ENCODE measurements around the gene DYNLT1. TPM values are rescaled to one million over a fixed set of nuclear protein-coding genes. Genes with fewer than 3 reads are reported as not detected.
A peak's percentile ranks its signal among the peaks of the same experiment; 100 is the strongest.

Gene DYNLT1
- total and polyA plus RNA-seq, 9 donors, result 50.0 to 217 (median 103) TPM

GRCh38 chr6:158643836-158644230 is 710 bp downstream of the DYNLT1 start:
- peak overlapping the region; percentile 68 to 88 for H3K27ac ChIP-seq
- H3K27me3 ChIP-seq, result no peaks in the 10 kb centered on the region
- no peak for DNase-seq
- TF ChIP-seq POLR2A (IDR thresholded peaks at IDR 0.05), result no peak
- TF ChIP-seq EP300 (IDR thresholded peaks at IDR 0.05), result no peak
- no peak for TF ChIP-seq CTCF (IDR thresholded peaks at IDR 0.05)
- intact Hi-C loops (cut with DNase I), result no loop called here
- H3K36me3 ChIP-seq, result no peaks in the 10 kb centered on the region
- no peaks in the 10 kb centered on the region for H3K9me3 ChIP-seq
- H3K4me1 ChIP-seq (ENCODE audit: insufficient read depth), result peaks cover 11% of the 10 kb centered on the region
- H3K4me3 ChIP-seq, result peak overlapping the region; percentile 82
- 1 to 2% (median 1%) methylated on average over 21 of the region's 21 CpGs for WGBS, 3 donors

- H3K4me3 ChIP-seq, result no peak overlapping the region
- H3K27me3 ChIP-seq, result no peaks in the 10 kb centered on the region
- no peak overlapping the region for H3K27ac ChIP-seq
- intact Hi-C loops (cut with DNase I), result no loop called here
- 37 to 58% (median 51%) methylated on average over 8 of the region's 8 CpGs for WGBS, 3 donors
- TF ChIP-seq POLR2A (IDR thresholded peaks at IDR 0.05) (no peak), CTCF (IDR thresholded peaks at IDR 0.05) (no peak)
- DNase-seq, result peak in 2 of 5 donors; percentile 12 to 41
- H3K36me3 ChIP-seq, result no peaks in the 10 kb centered on the region
- no peaks in the 10 kb centered on the region for H3K9me3 ChIP-seq
- H3K4me1 ChIP-seq (ENCODE audit: insufficient read depth), result peaks cover 14% of the 10 kb centered on the region
Observed at GRCh38 chr6:158642097-158642601, 2.4 kb downstream of the DYNLT1 start.

GRCh38 chr6:158640519-158640918 is 4.0 kb downstream of the DYNLT1 start:
- no peaks in the 10 kb centered on the region for H3K9me3 ChIP-seq
- no peaks in the 10 kb centered on the region for H3K36me3 ChIP-seq
- no peak overlapping the region for H3K27ac ChIP-seq
- TF ChIP-seq CTCF (IDR thresholded peaks at IDR 0.05) (no peak), POLR2A (IDR thresholded peaks at IDR 0.05) (no peak), EP300 (IDR thresholded peaks at IDR 0.05) (no peak)
- 80 to 87% (median 81%) methylated on average over 2 of the region's 2 CpGs for WGBS, 3 donors
- H3K27me3 ChIP-seq, result no peaks in the 10 kb centered on the region
- peak in 1 of 5 donors; percentile 21 for DNase-seq
- intact Hi-C loops (cut with DNase I), result no loop called here
- H3K4me1 ChIP-seq (ENCODE audit: insufficient read depth), result peaks cover 14% of the 10 kb centered on the region
- H3K4me3 ChIP-seq, result no peak overlapping the region

GRCh38 chr6:158639056-158639455 is 5.5 kb downstream of the DYNLT1 start:
- TF ChIP-seq CTCF (IDR thresholded peaks at IDR 0.05) (no peak), POLR2A (IDR thresholded peaks at IDR 0.05) (no peak), EP300 (IDR thresholded peaks at IDR 0.05) (no peak)
- H3K36me3 ChIP-seq, result no peaks in the 10 kb centered on the region
- no peak overlapping the region for H3K27ac ChIP-seq
- 81 to 83% (median 81%) methylated on average over 5 of the region's 5 CpGs for WGBS, 3 donors
- DNase-seq, result peak in 1 of 5 donors; percentile 11
- H3K4me3 ChIP-seq, result no peak overlapping the region
- H3K9me3 ChIP-seq, result no peaks in the 10 kb centered on the region
- intact Hi-C loops (cut with DNase I), result no loop called here
- peaks cover 14% of the 10 kb centered on the region for H3K4me1 ChIP-seq (ENCODE audit: insufficient read depth)
- H3K27me3 ChIP-seq, result no peaks in the 10 kb centered on the region

All from ovary (tissue), 9 donors.